GM12865 (cell line): ENCODE results near the gene FHIT.

Experiments used
- DNase-seq: peaks from one replicate; pipeline ENCODE4 v3.0.0; 2010; ENCODE audit warnings: low read depth
- H3K4me3 ChIP-seq: 2 replicates; pipeline ENCODE4 v1.5.1; 2011; ENCODE audit warnings: mild to moderate bottlenecking, low read depth, low read length, control low read depth
- TF ChIP-seq, protein P1 (sequence below): IDR thresholded peaks from 2 replicates; pipeline ENCODE4 v1.5.1; 2011; ENCODE audit warnings: low read length, control low read depth, low read depth, inconsistent platforms; ENCODE audit not compliant: insufficient read depth; ENCODE audit errors: missing control alignments

FHIT gene

DNA sequence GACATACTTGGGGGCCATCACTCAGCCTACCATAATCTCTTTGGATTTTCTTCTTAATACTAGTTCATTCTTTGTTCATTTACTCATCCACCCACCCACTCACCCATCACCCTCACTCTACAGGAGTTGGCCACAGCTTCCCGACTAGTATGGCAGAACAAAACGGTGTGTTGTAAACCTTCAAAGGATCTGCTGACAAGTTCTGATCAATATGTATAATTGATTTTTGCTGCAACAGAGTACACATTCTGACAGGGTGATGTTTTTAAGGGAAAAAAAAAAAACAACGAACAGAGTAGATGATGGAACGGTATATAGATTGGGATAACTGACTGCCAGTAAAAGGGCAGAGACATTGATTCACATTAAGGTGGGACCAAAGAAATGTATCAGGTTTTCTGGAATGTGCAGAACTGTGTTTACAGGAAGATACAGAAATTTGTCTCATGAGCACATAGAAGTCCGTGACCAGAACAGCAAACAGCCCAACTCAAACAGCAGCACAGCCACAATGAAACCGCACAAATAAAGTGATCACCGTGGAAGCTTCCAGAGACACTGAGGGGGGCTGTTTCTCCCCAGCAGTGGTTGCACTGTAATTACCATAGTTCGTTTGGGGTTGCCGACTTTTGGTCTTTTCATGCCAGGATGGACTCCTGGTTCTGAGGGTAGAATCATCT lies 931.9 kb downstream of the FHIT start:
- TF ChIP-seq, protein P1, sequence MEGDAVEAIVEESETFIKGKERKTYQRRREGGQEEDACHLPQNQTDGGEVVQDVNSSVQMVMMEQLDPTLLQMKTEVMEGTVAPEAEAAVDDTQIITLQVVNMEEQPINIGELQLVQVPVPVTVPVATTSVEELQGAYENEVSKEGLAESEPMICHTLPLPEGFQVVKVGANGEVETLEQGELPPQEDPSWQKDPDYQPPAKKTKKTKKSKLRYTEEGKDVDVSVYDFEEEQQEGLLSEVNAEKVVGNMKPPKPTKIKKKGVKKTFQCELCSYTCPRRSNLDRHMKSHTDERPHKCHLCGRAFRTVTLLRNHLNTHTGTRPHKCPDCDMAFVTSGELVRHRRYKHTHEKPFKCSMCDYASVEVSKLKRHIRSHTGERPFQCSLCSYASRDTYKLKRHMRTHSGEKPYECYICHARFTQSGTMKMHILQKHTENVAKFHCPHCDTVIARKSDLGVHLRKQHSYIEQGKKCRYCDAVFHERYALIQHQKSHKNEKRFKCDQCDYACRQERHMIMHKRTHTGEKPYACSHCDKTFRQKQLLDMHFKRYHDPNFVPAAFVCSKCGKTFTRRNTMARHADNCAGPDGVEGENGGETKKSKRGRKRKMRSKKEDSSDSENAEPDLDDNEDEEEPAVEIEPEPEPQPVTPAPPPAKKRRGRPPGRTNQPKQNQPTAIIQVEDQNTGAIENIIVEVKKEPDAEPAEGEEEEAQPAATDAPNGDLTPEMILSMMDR = no peak
- H3K4me3 ChIP-seq = no peak overlapping the region
- no peak for DNase-seq

DNA sequence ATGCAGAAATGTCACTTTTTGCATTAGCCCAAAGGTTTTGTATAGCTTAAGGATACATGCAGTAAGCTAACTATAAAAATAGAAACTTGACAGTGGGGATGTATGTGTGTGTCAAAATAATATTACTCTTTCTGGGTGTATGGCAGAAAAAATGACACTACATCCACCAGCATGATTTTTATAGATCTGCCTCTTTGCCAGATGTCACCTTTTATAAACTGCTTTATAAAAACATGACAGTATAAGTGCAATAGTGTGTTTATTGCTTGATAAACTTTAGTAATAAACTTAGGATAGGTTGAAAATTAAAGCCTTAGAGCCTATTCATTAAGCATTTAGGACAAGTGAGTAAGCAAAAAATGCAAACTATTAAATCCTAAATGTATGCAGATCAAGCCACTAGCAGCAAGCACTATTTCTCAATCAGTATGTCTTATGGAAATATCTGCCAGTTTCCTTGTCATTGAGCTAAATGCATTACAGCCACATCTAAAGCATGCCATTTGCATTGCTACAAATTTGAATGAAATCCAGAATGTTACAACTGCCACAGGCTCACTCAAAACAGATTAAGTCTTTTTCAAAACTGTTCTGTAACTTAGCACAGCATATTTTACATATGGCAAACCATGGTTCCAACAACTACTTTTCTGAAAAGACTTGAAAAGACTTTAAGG lies 935.0 kb downstream of the FHIT start:
- TF ChIP-seq, protein P1 = no peak
- H3K4me3 ChIP-seq = no peak overlapping the region
- DNase-seq = no peak

DNA sequence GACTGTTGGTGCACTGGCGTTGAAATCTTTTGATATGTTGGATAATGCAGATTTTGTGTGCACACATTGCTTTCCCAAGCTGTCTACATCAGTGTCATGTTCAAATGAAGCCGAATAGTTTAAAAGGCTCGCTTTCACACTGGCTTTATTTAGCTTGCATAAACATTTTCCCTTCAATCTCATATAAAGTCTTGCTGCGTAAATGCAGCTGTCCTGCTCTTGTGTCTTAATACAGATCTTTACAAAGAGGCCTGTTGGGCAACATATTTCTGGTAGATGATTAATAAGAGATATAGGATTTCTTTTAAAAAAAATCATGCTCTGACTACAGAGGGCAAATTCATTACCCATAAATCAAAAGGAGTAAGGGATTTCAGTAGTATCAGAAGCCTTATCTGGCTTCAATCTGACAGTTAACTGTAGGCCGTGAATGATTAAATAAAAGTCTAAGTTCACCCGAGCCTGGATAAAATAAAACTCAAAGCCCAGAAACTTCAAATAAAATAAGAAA lies 937.2 kb downstream of the FHIT start:
- H3K4me3 ChIP-seq = no peak overlapping the region
- TF ChIP-seq, protein P1 = no peak
- DNase-seq = no peak

DNA sequence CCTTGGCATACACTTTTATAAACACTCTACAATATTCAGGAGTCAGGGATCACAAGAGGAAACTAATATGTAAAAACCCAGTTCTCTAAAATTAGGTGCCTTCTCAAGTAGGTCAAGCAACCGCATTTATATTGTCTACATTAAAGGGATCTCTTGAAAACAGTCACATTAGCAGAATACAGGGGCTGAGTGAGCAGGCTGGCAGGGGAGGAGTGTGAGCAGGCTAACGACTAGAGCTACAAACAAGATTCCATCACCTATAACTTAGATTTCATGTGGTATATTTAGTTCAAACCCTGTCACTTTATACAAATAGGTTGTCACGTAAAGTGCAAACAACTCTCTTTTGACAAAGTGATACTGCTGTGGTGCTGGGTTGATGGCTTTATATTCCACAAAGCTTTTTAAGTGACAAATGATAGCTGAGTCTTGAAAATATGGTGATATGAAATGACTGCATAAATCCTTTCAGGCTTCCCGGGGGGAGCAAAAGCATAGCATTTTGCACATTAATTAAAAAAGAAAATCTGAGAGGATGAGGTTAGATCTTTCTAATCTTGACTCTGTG lies 937.9 kb downstream of the FHIT start:
- H3K4me3 ChIP-seq = no peak overlapping the region
- TF ChIP-seq, protein P1 = no peak
- no peak for DNase-seq

DNA sequence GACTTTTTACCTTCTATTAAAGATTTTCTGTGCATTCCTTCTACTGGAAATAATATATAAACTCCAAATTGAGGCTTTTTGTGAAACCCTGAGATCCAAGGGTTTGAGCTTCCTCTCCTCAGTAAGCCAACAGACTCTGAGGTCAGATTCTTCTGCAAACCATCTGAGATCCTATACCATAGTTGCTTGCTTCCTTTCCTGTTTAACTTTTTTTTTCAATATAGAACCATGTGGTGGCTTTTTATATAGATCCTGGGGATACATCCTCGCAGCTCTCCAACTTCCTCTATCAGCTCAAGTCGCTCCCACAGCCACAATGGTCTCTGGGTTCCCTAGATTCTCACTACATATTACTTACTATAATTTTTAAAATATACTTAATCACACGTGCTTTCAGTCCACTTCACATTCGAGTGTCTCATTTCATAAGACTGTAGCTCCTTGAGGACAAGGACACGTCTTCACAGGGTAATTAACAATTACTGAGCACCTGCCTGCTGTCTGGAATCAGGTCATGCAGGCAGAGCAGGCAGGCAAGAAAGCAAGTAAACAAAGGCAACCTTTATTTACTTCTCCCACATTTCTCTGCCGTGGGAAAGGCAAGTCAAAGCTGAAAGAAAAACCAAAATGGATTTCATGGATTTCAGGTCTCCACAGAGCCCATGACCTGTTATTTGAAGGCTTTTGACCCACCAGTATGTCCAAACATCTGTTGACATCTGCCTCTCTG lies 941.5 kb downstream of the FHIT start:
- TF ChIP-seq, protein P1 = no peak
- H3K4me3 ChIP-seq = no peak overlapping the region
- no peak for DNase-seq

DNA sequence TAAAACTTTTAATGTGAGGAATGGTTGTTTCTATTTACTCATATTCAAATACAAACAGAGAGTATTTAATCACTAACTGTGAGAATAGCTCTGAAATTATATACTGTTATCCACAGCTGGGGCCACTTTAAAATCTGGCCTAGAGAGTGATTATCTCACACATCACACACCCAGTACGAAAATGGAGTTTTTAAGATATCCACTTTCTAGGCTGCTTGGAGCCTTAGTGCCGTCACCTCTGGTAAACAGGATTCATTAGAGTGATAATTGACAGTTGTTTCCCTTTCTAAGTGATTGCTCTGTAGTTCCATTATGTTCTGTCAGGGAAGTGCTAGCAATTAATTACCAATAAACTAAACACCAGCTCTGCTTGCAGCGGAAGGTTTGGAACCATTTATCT lies 942.4 kb downstream of the FHIT start:
- DNase-seq = no peak
- TF ChIP-seq, protein P1 = no peak

More for the DNA sequence above, 942.4 kb downstream of the FHIT start:
- H3K4me3 ChIP-seq = no peak overlapping the region
